Measurements from ENCODE around the gene PFDN1.
A peak's percentile ranks its signal among the peaks of the same experiment; 100 is the strongest.

PFDN1 gene

DNA sequence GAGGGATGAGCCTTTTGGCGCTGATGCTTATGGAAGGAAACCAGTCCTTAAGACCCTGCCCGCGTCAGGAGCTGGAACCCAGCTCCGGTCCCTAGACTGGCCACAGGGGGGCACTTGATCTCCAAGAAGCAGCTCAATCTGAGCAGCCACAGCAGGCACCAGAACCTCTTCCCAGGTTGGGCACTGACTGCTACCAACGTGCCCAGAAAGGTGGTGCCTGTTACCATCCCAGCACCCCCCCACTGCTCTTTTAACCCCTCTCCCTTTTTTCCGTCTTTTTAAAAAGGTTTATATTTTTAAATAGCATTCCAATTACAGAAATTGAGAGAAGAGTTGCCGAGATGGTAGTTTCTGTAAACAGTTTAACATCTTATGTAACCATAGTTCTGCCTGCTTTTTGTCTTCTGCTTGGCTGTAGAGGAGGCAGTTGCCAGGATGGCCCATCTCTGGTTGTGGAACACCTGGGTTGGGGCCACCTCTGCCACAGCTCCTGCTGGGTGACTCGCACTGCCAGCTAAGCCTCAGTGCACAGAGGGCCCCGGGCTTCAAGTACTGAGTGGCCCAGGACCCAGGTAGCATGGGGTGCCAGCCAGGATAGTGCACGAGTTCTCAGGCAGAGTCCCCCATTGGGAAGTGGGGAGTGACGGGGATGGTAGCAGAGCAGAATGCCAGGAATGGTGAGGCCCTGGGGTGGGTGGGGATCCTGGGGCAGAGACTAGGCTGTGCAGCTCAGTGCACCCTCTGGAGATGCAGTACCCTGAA, 62.8 kb downstream of the PFDN1 start:
- H3K4me3 ChIP-seq (replicated peaks; ENCODE audit: insufficient read depth, low read length), result no peak overlapping the region
- H3K27me3 ChIP-seq (ENCODE audit: insufficient read depth, poor library complexity, severe bottlenecking), result no peaks in the 10 kb centered on the region
- DNase-seq (ENCODE audit: low read depth in 1 of 2, low spot score in 1 of 2), result peak in 1 of 2 experiments; percentile 75
- H3K27ac ChIP-seq (replicated peaks), result no peak overlapping the region
- TF ChIP-seq, protein P1, sequence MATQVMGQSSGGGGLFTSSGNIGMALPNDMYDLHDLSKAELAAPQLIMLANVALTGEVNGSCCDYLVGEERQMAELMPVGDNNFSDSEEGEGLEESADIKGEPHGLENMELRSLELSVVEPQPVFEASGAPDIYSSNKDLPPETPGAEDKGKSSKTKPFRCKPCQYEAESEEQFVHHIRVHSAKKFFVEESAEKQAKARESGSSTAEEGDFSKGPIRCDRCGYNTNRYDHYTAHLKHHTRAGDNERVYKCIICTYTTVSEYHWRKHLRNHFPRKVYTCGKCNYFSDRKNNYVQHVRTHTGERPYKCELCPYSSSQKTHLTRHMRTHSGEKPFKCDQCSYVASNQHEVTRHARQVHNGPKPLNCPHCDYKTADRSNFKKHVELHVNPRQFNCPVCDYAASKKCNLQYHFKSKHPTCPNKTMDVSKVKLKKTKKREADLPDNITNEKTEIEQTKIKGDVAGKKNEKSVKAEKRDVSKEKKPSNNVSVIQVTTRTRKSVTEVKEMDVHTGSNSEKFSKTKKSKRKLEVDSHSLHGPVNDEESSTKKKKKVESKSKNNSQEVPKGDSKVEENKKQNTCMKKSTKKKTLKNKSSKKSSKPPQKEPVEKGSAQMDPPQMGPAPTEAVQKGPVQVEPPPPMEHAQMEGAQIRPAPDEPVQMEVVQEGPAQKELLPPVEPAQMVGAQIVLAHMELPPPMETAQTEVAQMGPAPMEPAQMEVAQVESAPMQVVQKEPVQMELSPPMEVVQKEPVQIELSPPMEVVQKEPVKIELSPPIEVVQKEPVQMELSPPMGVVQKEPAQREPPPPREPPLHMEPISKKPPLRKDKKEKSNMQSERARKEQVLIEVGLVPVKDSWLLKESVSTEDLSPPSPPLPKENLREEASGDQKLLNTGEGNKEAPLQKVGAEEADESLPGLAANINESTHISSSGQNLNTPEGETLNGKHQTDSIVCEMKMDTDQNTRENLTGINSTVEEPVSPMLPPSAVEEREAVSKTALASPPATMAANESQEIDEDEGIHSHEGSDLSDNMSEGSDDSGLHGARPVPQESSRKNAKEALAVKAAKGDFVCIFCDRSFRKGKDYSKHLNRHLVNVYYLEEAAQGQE (IDR thresholded peaks at IDR 0.05; ENCODE audit: insufficient replicate concordance, low read depth), result no peak
- TF ChIP-seq, protein P2, sequence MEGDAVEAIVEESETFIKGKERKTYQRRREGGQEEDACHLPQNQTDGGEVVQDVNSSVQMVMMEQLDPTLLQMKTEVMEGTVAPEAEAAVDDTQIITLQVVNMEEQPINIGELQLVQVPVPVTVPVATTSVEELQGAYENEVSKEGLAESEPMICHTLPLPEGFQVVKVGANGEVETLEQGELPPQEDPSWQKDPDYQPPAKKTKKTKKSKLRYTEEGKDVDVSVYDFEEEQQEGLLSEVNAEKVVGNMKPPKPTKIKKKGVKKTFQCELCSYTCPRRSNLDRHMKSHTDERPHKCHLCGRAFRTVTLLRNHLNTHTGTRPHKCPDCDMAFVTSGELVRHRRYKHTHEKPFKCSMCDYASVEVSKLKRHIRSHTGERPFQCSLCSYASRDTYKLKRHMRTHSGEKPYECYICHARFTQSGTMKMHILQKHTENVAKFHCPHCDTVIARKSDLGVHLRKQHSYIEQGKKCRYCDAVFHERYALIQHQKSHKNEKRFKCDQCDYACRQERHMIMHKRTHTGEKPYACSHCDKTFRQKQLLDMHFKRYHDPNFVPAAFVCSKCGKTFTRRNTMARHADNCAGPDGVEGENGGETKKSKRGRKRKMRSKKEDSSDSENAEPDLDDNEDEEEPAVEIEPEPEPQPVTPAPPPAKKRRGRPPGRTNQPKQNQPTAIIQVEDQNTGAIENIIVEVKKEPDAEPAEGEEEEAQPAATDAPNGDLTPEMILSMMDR (IDR thresholded peaks at IDR 0.05; ENCODE audit: insufficient read depth, low read length), result peak; percentile 76

DNA sequence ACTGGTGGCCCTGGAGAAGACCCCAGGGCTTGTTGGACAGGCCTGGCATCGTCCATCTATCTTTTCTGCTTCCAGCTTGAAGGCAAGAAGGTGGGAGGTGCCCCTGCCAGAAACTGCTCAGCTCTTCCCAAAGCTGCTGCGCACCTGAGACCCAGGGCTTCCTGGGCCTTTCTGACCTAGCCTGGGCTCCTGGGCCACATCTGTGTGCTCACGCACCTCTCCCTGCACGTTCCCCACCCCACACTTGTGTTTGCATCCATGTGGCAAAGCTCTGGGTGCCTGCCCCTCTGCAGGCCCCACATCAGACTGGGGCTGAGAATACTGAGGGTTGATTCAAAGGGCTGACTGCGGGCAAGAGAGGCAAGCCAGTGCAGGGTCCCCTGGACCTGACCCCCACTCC, 63.4 kb downstream of the PFDN1 start:
- Histone ChIP-seq H3K4me3 (replicated peaks; ENCODE audit: insufficient read depth, low read length) (no peak overlapping the region), H3K27me3 (ENCODE audit: insufficient read depth, poor library complexity, severe bottlenecking) (no peaks in the 10 kb centered on the region), H3K27ac (replicated peaks) (no peak overlapping the region)
- DNase-seq (ENCODE audit: low read depth in 1 of 2, low spot score in 1 of 2), result no peak
- TF ChIP-seq, protein P2 (IDR thresholded peaks at IDR 0.05; ENCODE audit: insufficient read depth, low read length), result no peak
- TF ChIP-seq GABPA (IDR thresholded peaks at IDR 0.05; ENCODE audit: low read depth), result no peak
- TF ChIP-seq, protein P1 (IDR thresholded peaks at IDR 0.05; ENCODE audit: insufficient replicate concordance, low read depth), result no peak
- TF ChIP-seq POLR2AphosphoS5 (IDR thresholded peaks at IDR 0.05; ENCODE audit: low read depth), result no peak
- no peak for TF ChIP-seq SPI1 (IDR thresholded peaks at IDR 0.05; ENCODE audit: borderline replicate concordance, low read depth)

DNA sequence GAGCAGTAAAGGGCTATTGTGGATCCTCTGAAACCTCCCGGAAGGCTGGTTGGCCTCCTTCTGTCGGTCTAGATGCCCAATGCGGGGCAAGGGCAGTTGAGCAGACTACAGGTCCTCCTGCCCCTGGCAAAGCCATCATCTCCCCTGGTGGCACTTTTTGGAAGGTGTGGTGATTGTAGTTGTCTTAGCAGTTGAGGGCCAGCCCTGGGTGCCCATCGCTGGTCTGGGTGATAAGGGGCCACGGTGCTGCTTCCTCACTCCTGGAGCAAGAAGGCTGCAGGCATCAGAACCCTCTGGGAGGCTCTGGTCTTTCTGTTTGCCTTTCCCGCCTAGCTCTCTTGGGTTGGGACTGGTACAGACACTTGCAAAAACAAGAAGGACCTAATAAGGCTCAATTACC, 64.1 kb downstream of the PFDN1 start:
- no peak overlapping the region for H3K27ac ChIP-seq (replicated peaks)
- DNase-seq (ENCODE audit: low read depth in 1 of 2, low spot score in 1 of 2), result no peak
- TF ChIP-seq, protein P1 (IDR thresholded peaks at IDR 0.05; ENCODE audit: insufficient replicate concordance, low read depth), result no peak
- no peak for TF ChIP-seq POLR2AphosphoS5 (IDR thresholded peaks at IDR 0.05; ENCODE audit: low read depth)
- TF ChIP-seq, protein P2 (IDR thresholded peaks at IDR 0.05; ENCODE audit: insufficient read depth, low read length), result no peak
- TF ChIP-seq GABPA (IDR thresholded peaks at IDR 0.05; ENCODE audit: low read depth), result no peak
- TF ChIP-seq SPI1 (IDR thresholded peaks at IDR 0.05; ENCODE audit: borderline replicate concordance, low read depth), result no peak
- H3K27me3 ChIP-seq (ENCODE audit: insufficient read depth, poor library complexity, severe bottlenecking), result no peaks in the 10 kb centered on the region
- H3K4me3 ChIP-seq (replicated peaks; ENCODE audit: insufficient read depth, low read length), result no peak overlapping the region

All from HL-60 (cell line).